IMR-90 (cell line): ENCODE data around the gene ATRX. TPM values are rescaled to one million over a fixed set of nuclear protein-coding genes. Genes with fewer than 3 reads are reported as not detected.

Experiments
- ATAC-seq: fragments of 200-7000 bp; cut with Tn5 transposase; 2 replicates; pipeline ENCODE4 v1.9.1; 2020; ENCODE audit warnings: low read depth, mild to moderate bottlenecking, moderate library complexity
- BruUV-seq: library from RNA; stranded (reverse); fragments of 400-500 nt; replicated peaks from 2 replicates; lab custom pipeline; 2021; lab: Mats Ljungman, UMichigan
- CTCF ChIA-PET: fragments of 300-600 bp; formaldehyde crosslinking; extraction: SDS; loops from one replicate; lab custom pipeline; 2021; ENCODE audit warnings: antibody characterized with exemption; lab: Yijun Ruan, JAX
- POLR2A ChIA-PET: fragments of 300-600 bp; sonication (Branson Sonifier 250); formaldehyde crosslinking; loops from one replicate; lab custom pipeline; 2022; ENCODE audit warnings: antibody characterized with exemption; ENCODE audit not compliant: unreplicated experiment; lab: Charles Lee
- DNase-seq: peaks from one replicate; pipeline ENCODE4 v3.0.0; 2013
- H2AFZ ChIP-seq: replicated peaks from 2 replicates; pipeline ENCODE3; 2013; ENCODE audit warnings: low read length, mild to moderate bottlenecking; ENCODE audit not compliant: poor library complexity
- H2AK5ac ChIP-seq: 2 replicates; pipeline ENCODE4 v1.6.1; 2013; ENCODE audit warnings: low read depth, low read length, inconsistent platforms
- H2AK9ac ChIP-seq: replicated peaks from 2 replicates; pipeline ENCODE3; 2013; ENCODE audit warnings: mild to moderate bottlenecking, low read depth, low read length, moderate library complexity; ENCODE audit not compliant: poor library complexity
- H2BK120ac ChIP-seq: 2 replicates; pipeline ENCODE4 v1.6.1; 2013; ENCODE audit warnings: low read depth, low read length, inconsistent platforms
- H2BK15ac ChIP-seq: 3 replicates; pipeline ENCODE4 v1.6.1; 2013; ENCODE audit warnings: low read depth, low read length, inconsistent platforms
- H2BK20ac ChIP-seq: 2 replicates; pipeline ENCODE4 v1.6.1; 2013; ENCODE audit warnings: low read depth, mild to moderate bottlenecking, inconsistent platforms, low read length, moderate library complexity
- H2BK5ac ChIP-seq: 2 replicates; pipeline ENCODE4 v1.6.1; 2013; ENCODE audit warnings: mild to moderate bottlenecking, low read depth, low read length, inconsistent platforms; ENCODE audit not compliant: poor library complexity, severe bottlenecking
- H3K14ac ChIP-seq: replicated peaks from 2 replicates; pipeline ENCODE4 v1.6.1; 2013; ENCODE audit warnings: low read depth, low read length, inconsistent platforms
- H3K18ac ChIP-seq: 2 replicates; pipeline ENCODE4 v1.6.1; 2013; ENCODE audit warnings: low read depth, low read length, control low read depth
- H3K23ac ChIP-seq: 2 replicates; pipeline ENCODE4 v1.6.1; 2013; ENCODE audit warnings: low read depth, low read length, inconsistent platforms
- H3K27ac ChIP-seq: 2 replicates; pipeline ENCODE4 v1.5.1; 2013; ENCODE audit warnings: mild to moderate bottlenecking, control low read depth, low read length; ENCODE audit not compliant: insufficient read depth
- H3K27me3 ChIP-seq: 2 replicates; pipeline ENCODE4 v1.6.1; 2013; ENCODE audit warnings: low read length; ENCODE audit not compliant: control insufficient read depth, insufficient read depth
- H3K36me3 ChIP-seq: 2 replicates; pipeline ENCODE4 v1.6.1; 2013; ENCODE audit warnings: low read length, mixed read lengths; ENCODE audit not compliant: control insufficient read depth, insufficient read depth
- H3K4ac ChIP-seq: 2 replicates; pipeline ENCODE4 v1.6.1; 2013; ENCODE audit warnings: low read depth, low read length, inconsistent platforms
- H3K4me1 ChIP-seq: 2 replicates; pipeline ENCODE4 v1.6.1; 2013; ENCODE audit warnings: low read length, mixed read lengths; ENCODE audit not compliant: control insufficient read depth, insufficient read depth
- H3K4me2 ChIP-seq: 2 replicates; pipeline ENCODE4 v1.6.1; 2013; ENCODE audit warnings: low read depth, mild to moderate bottlenecking, control low read depth, low read length, moderate library complexity
- H3K4me3 ChIP-seq: 2 replicates; pipeline ENCODE4 v1.5.1; 2013; ENCODE audit warnings: low read depth, mild to moderate bottlenecking, control low read depth, low read length, moderate library complexity; ENCODE audit not compliant: insufficient read depth
- H3K56ac ChIP-seq: 2 replicates; pipeline ENCODE4 v1.6.1; 2013; ENCODE audit warnings: low read length, inconsistent platforms; ENCODE audit not compliant: insufficient read depth; ENCODE audit errors: extremely low read depth
- H3K79me1 ChIP-seq, 2 experiments: 2 replicates each; pipeline ENCODE4 v1.6.1; 2013; ENCODE audit warnings: low read length in 2 of 2, inconsistent platforms in 1 of 2, low read depth in 1 of 2
- H3K9ac ChIP-seq: 2 replicates; pipeline ENCODE4 v1.6.1; 2013; ENCODE audit warnings: low read depth, low read length, control low read depth
- H3K9me1 ChIP-seq: 2 replicates; pipeline ENCODE4 v1.6.1; 2013; ENCODE audit warnings: low read length, inconsistent platforms; ENCODE audit not compliant: insufficient read depth
- H3K9me3 ChIP-seq: 2 replicates; pipeline ENCODE4 v1.6.1; 2013; ENCODE audit warnings: low read length; ENCODE audit not compliant: control insufficient read depth, insufficient read depth
- H4K20me1 ChIP-seq: 2 replicates; pipeline ENCODE4 v1.6.1; 2013; ENCODE audit warnings: low read length, inconsistent platforms; ENCODE audit not compliant: insufficient read depth
- H4K5ac ChIP-seq: 2 replicates; pipeline ENCODE4 v1.6.1; 2013; ENCODE audit warnings: mild to moderate bottlenecking, low read depth, low read length, control low read depth
- H4K8ac ChIP-seq, 2 experiments: 2 replicates each; pipeline ENCODE4 v1.6.1; 2013; ENCODE audit warnings: low read depth in 2 of 2, low read length in 2 of 2, control low read depth in 1 of 2, inconsistent platforms in 1 of 2
- H4K91ac ChIP-seq: 2 replicates; pipeline ENCODE4 v1.6.1; 2013; ENCODE audit warnings: low read depth, low read length, inconsistent platforms; ENCODE audit not compliant: insufficient read depth
- BHLHE40 ChIP-seq: fragments of 150-350 bp; IDR thresholded peaks from 2 replicates; pipeline ENCODE4 v1.6.1; 2016; ENCODE audit warnings: mild to moderate bottlenecking, low read depth, low read length
- CEBPB ChIP-seq: IDR thresholded peaks from 2 replicates; pipeline ENCODE4 v1.6.1; 2012; ENCODE audit warnings: low read depth, low read length, improper control_type of control experiment
- CHD1 ChIP-seq: IDR thresholded peaks from 2 replicates; pipeline ENCODE4 v1.6.1; 2012; ENCODE audit warnings: low read depth, low read length, improper control_type of control experiment
- ELK1 ChIP-seq: fragments of 150-350 bp; IDR thresholded peaks from 2 replicates; pipeline ENCODE4 v1.6.1; 2016; ENCODE audit warnings: low read depth, mild to moderate bottlenecking, low read length, moderate library complexity, borderline replicate concordance
- FOS ChIP-seq: fragments of 150-350 bp; IDR thresholded peaks from 2 replicates; pipeline ENCODE4 v1.6.1; 2016; ENCODE audit warnings: low read depth, low read length
- MAFK ChIP-seq: IDR thresholded peaks from 2 replicates; pipeline ENCODE4 v1.6.1; 2012; ENCODE audit warnings: low read depth, low read length, improper control_type of control experiment
- MAZ ChIP-seq: IDR thresholded peaks from 2 replicates; pipeline ENCODE4 v1.6.1; 2012; ENCODE audit warnings: low read depth, mild to moderate bottlenecking, low read length, improper control_type of control experiment, moderate library complexity, borderline replicate concordance
- MXI1 ChIP-seq: IDR thresholded peaks from 2 replicates; pipeline ENCODE4 v1.6.1; 2012; ENCODE audit warnings: low read depth, mild to moderate bottlenecking, low read length, moderate library complexity, borderline replicate concordance
- NFE2L2 ChIP-seq: fragments of 150-350 bp; IDR thresholded peaks from 2 replicates; pipeline ENCODE4 v1.6.1; 2016; ENCODE audit warnings: low read depth, mild to moderate bottlenecking, low read length
- POLR2A ChIP-seq: IDR thresholded peaks from 2 replicates; pipeline ENCODE4 v1.6.1; 2012; ENCODE audit warnings: mild to moderate bottlenecking, low read depth, low read length
- RAD21 ChIP-seq: IDR thresholded peaks from 2 replicates; pipeline ENCODE4 v1.6.1; 2012; ENCODE audit warnings: low read length, improper control_type of control experiment
- RCOR1 ChIP-seq: IDR thresholded peaks from 2 replicates; pipeline ENCODE4 v1.6.1; 2012; ENCODE audit warnings: mild to moderate bottlenecking, low read length, improper control_type of control experiment; ENCODE audit not compliant: insufficient replicate concordance
- RFX5 ChIP-seq: IDR thresholded peaks from 2 replicates; pipeline ENCODE4 v1.8.0; 2012; ENCODE audit warnings: low read depth, mild to moderate bottlenecking, low read length, moderate library complexity
- SMC3 ChIP-seq: fragments of 150-350 bp; IDR thresholded peaks from 2 replicates; pipeline ENCODE4 v1.6.1; 2016; ENCODE audit warnings: low read depth, mild to moderate bottlenecking, antibody characterized with exemption, low read length, moderate library complexity
- WGBS, 2 experiments: methylation state at CpG; one replicate each; pipeline versions ENCODE4 v1.1.5 to v1.1.7; 2013; ENCODE audit warnings: missing lambda C conversion rate in 2 of 2; ENCODE audit not compliant: insufficient read length in 1 of 2; ENCODE audit errors: extremely low coverage in 2 of 2; 5-methylcytosine and 5-hydroxymethylcytosine counted together
- dilution Hi-C: fragments of 300-500 bp; cut with HindIII; formaldehyde crosslinking; loops from one replicate; pipeline ENCODE4 v1.14.3; 2018; ENCODE audit warnings: low sequenced_read_pairs; ENCODE audit not compliant: unreplicated experiment
- in situ Hi-C: fragments of 300-500 bp; cut with MboI; formaldehyde crosslinking; loops from 3 replicates; pipeline ENCODE4 v1.14.3; 2019; ENCODE audit warnings: low sequenced_read_pairs, inconsistent platforms, mixed read lengths
- intact Hi-C: fragments of 100-400 bp; cut with micrococcal nuclease; formaldehyde crosslinking; loops from 2 replicates; pipeline ENCODE4 v1.10.0; 2022
- polyA plus RNA-seq, 3 experiments: library from polyadenylated mRNA; depleted of rRNA; stranded (reverse); fragments of >200 nt; gene quantifications; 2 replicates each; pipeline ENCODE4 v1.2.3, GENCODE V29; 2012; ENCODE audit warnings: low replicate concordance in 1 of 3
- total RNA-seq: library from RNA; depleted of rRNA; stranded (reverse); fragments of >200 nt; gene quantifications from 2 replicates; pipeline ENCODE4 v1.2.3, GENCODE V29; 2012
- TF ChIP-seq, protein P1 (sequence below): conservative IDR thresholded peaks from 2 replicates; pipeline ENCODE4 v1.5.1; 2012; ENCODE audit warnings: mild to moderate bottlenecking, low read depth, low read length, improper control_type of control experiment
- TF ChIP-seq, protein P2 (sequence below): fragments of 150-350 bp; IDR thresholded peaks from 2 replicates; pipeline ENCODE4 v1.6.1; 2017; ENCODE audit warnings: mild to moderate bottlenecking, antibody characterized with exemption, low read length, low read depth

Gene ATRX
- total and polyA plus RNA-seq, 2 of the 4 experiments (the other 2 are of a cell fraction): 20.7 to 73.8 TPM

- Histone ChIP-seq H2BK120ac (no peak overlapping the region), H4K91ac (no peak overlapping the region), H2BK5ac (no peak overlapping the region), H3K4me1 (no peaks in the 10 kb centered on the region), H3K9me3 (peaks cover 2% of the 10 kb centered on the region; the same call in 1 of the 2 replicates), H2AFZ (no peak overlapping the region), H3K9me1 (no peaks in the 10 kb centered on the region), H2AK9ac (no peak overlapping the region), H3K27ac (no peak overlapping the region), H3K14ac (no peak overlapping the region), H3K4me3 (no peak overlapping the region), H2AK5ac (no peak overlapping the region), H2BK15ac (no peak overlapping the region), H3K36me3 (peaks cover 14% of the 10 kb centered on the region), H3K18ac (no peak overlapping the region), H4K20me1 (no peaks in the 10 kb centered on the region), H2BK20ac (no peak overlapping the region), H3K23ac (no peak overlapping the region), H3K4me2 (no peak overlapping the region), H3K27me3 (no peaks in the 10 kb centered on the region), H3K56ac (no peak overlapping the region), H3K4ac (no peak overlapping the region), H3K9ac (no peak overlapping the region), H4K8ac (no peak overlapping the region), H3K79me1 (no peaks in the 10 kb centered on the region; a peak in 1 of 4 replicates), H4K5ac (no peak overlapping the region)
- dilution Hi-C loops: no loop called here
- in situ Hi-C loops: no loop called here
- no peak for ATAC-seq
- intact Hi-C loops: no loop called here
- ChIA-PET POLR2A (no interaction called here), CTCF (no interaction called here)
- BruUV-seq: no TSS peak
- WGBS, 2 experiments: no CpG with 5 or more reads among the region's 1 CpG
- TF ChIP-seq, protein P1, sequence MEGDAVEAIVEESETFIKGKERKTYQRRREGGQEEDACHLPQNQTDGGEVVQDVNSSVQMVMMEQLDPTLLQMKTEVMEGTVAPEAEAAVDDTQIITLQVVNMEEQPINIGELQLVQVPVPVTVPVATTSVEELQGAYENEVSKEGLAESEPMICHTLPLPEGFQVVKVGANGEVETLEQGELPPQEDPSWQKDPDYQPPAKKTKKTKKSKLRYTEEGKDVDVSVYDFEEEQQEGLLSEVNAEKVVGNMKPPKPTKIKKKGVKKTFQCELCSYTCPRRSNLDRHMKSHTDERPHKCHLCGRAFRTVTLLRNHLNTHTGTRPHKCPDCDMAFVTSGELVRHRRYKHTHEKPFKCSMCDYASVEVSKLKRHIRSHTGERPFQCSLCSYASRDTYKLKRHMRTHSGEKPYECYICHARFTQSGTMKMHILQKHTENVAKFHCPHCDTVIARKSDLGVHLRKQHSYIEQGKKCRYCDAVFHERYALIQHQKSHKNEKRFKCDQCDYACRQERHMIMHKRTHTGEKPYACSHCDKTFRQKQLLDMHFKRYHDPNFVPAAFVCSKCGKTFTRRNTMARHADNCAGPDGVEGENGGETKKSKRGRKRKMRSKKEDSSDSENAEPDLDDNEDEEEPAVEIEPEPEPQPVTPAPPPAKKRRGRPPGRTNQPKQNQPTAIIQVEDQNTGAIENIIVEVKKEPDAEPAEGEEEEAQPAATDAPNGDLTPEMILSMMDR: no peak
- TF ChIP-seq, protein P2, sequence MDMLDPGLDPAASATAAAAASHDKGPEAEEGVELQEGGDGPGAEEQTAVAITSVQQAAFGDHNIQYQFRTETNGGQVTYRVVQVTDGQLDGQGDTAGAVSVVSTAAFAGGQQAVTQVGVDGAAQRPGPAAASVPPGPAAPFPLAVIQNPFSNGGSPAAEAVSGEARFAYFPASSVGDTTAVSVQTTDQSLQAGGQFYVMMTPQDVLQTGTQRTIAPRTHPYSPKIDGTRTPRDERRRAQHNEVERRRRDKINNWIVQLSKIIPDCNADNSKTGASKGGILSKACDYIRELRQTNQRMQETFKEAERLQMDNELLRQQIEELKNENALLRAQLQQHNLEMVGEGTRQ: no peak
- TF ChIP-seq POLR2A (no peak), CEBPB (no peak), SMC3 (no peak), RFX5 (no peak), MAFK (no peak), ELK1 (no peak), MXI1 (no peak), BHLHE40 (no peak), RAD21 (no peak), MAZ (no peak), FOS (no peak), RCOR1 (no peak), NFE2L2 (no peak), CHD1 (no peak)
- no peak for DNase-seq
Observed at GRCh38 chrX:77514177-77514576, 271.8 kb downstream of the ATRX start.
